ENCODE measurements around the gene PADI4. TPM values are rescaled to one million over a fixed set of nuclear protein-coding genes. Genes with fewer than 3 reads are reported as not detected.

The PADI4 gene
- total and polyA plus RNA-seq, 2 of the 4 experiments (the other 2 are of a cell fraction): not detected

- no peak overlapping the region for H2BK5ac ChIP-seq (ENCODE audit: low read depth, low read length, poor library complexity, severe bottlenecking)
- H2AK5ac ChIP-seq (ENCODE audit: low read depth, low read length): no peak overlapping the region
- H3K9me3 ChIP-seq (ENCODE audit: control insufficient read depth, insufficient read depth, low read length): no peaks in the 10 kb centered on the region
- ChIA-PET POLR2A (ENCODE audit: unreplicated experiment) (no interaction called here), CTCF (no interaction called here)
- H4K20me1 ChIP-seq (ENCODE audit: insufficient read depth, low read length): no peaks in the 10 kb centered on the region
- no peaks in the 10 kb centered on the region for H3K9me1 ChIP-seq (ENCODE audit: insufficient read depth, low read length)
- 34% methylated on average over 8 of the region's 14 CpGs; no CpG with 5 or more reads in 1 of the 2 experiments for WGBS, 2 experiments (ENCODE audit: extremely low coverage in 2 of 2, insufficient read length in 1 of 2)
- H3K4ac ChIP-seq (ENCODE audit: low read depth, low read length): no peak overlapping the region
- TF ChIP-seq MAFK (IDR thresholded peaks at IDR 0.05; ENCODE audit: low read depth, low read length): no peak
- no peak for TF ChIP-seq NFE2L2 (IDR thresholded peaks at IDR 0.05; ENCODE audit: low read depth, low read length)
- no peak for TF ChIP-seq RFX5 (IDR thresholded peaks at IDR 0.05; ENCODE audit: low read depth, low read length)
- no peak overlapping the region for H3K27ac ChIP-seq (ENCODE audit: insufficient read depth, low read length)
- H3K14ac ChIP-seq (replicated peaks; ENCODE audit: low read depth, low read length): no peak overlapping the region
- in situ Hi-C loops (cut with MboI; ENCODE audit: low sequenced_read_pairs): no loop called here
- H3K4me2 ChIP-seq (ENCODE audit: low read depth, low read length): no peak overlapping the region
- no peak overlapping the region for H2AFZ ChIP-seq (replicated peaks; ENCODE audit: low read length, poor library complexity)
- DNase-seq: no peak
- dilution Hi-C loops (cut with HindIII; ENCODE audit: low sequenced_read_pairs, unreplicated experiment): no loop called here
- H3K4me3 ChIP-seq (ENCODE audit: insufficient read depth, low read depth, low read length): no peak overlapping the region
- H3K18ac ChIP-seq (ENCODE audit: low read depth, low read length): no peak overlapping the region
- H2BK120ac ChIP-seq (ENCODE audit: low read depth, low read length): no peak overlapping the region
- no peaks in the 10 kb centered on the region for H3K79me1 ChIP-seq (ENCODE audit: low read depth in 1 of 2, low read length in 2 of 2)
- H2BK20ac ChIP-seq (ENCODE audit: low read depth, low read length): no peak overlapping the region
- no peak overlapping the region for H3K9ac ChIP-seq (ENCODE audit: low read depth, low read length)
- no peak overlapping the region for H3K56ac ChIP-seq (ENCODE audit: extremely low read depth, insufficient read depth, low read length)
- no peak overlapping the region for H2BK15ac ChIP-seq (ENCODE audit: low read depth, low read length)
- peaks cover 46% of the 10 kb centered on the region for H3K27me3 ChIP-seq (ENCODE audit: control insufficient read depth, insufficient read depth, low read length)
- ATAC-seq (ENCODE audit: low read depth): no peak
- H3K36me3 ChIP-seq (ENCODE audit: control insufficient read depth, insufficient read depth, low read length): no peaks in the 10 kb centered on the region
- no peak overlapping the region for H4K5ac ChIP-seq (ENCODE audit: low read depth, low read length)
- H3K23ac ChIP-seq (ENCODE audit: low read depth, low read length): no peak overlapping the region
- intact Hi-C loops (cut with micrococcal nuclease): no loop called here
- H2AK9ac ChIP-seq (replicated peaks; ENCODE audit: low read depth, low read length, poor library complexity): no peak overlapping the region
- H4K8ac ChIP-seq (ENCODE audit: low read depth in 2 of 2, low read length in 2 of 2): no peak overlapping the region
- no peak overlapping the region for H4K91ac ChIP-seq (ENCODE audit: insufficient read depth, low read depth, low read length)
- H3K4me1 ChIP-seq (ENCODE audit: control insufficient read depth, insufficient read depth, low read length): no peaks in the 10 kb centered on the region
- BruUV-seq (replicated peaks): no TSS peak
These were observed 28.8 kb upstream of the PADI4 start for GRCh38 chr1:17278996-17279830.

Data from IMR-90 (cell line).